Urinary bladder (tissue), 4 donors: ENCODE measurements around the gene MYO1D. TPM values are rescaled to one million over a fixed set of nuclear protein-coding genes. Genes with fewer than 3 reads are reported as not detected.

Experiments used
- DNase-seq: peaks from one replicate; pipeline ENCODE4 v3.0.0-alpha.2; 2015; ENCODE audit errors: extremely low spot score
- H3K27ac ChIP-seq: one replicate; pipeline ENCODE4 v1.5.1; 2013; ENCODE audit warnings: low read depth, mild to moderate bottlenecking, moderate library complexity
- H3K36me3 ChIP-seq: one replicate; pipeline ENCODE4 v1.6.1; 2013; ENCODE audit warnings: mild to moderate bottlenecking, moderate library complexity; ENCODE audit not compliant: insufficient read depth
- H3K4me1 ChIP-seq: one replicate; pipeline ENCODE4 v1.6.1; 2013; ENCODE audit warnings: mild to moderate bottlenecking, moderate library complexity; ENCODE audit not compliant: insufficient read depth
- H3K4me3 ChIP-seq: one replicate; pipeline ENCODE4 v1.5.1; 2013; ENCODE audit warnings: low read depth, low read length
- WGBS: extraction: QIAGEN DNeasy Blood & Tissue Kit; methylation state at CpG from one replicate; pipeline ENCODE4 v1.1.7; 2013; 5-methylcytosine and 5-hydroxymethylcytosine counted together
- polyA plus RNA-seq: library from polyadenylated mRNA; stranded (reverse); fragments of 200-250 nt; gene quantifications from one replicate; pipeline ENCODE4 v1.2.3, GENCODE V29; 2013
- total RNA-seq: library from RNA; depleted of rRNA; stranded (reverse); fragments of >200 nt; gene quantifications from one replicate; pipeline ENCODE4 v1.2.3, GENCODE V29; 2014
- donor health status: healthy with polysubstance abuse.
- donor health status: healthy.

The MYO1D gene
- total and polyA plus RNA-seq, 2 donors, result 18.7 to 31.7 TPM

DNA sequence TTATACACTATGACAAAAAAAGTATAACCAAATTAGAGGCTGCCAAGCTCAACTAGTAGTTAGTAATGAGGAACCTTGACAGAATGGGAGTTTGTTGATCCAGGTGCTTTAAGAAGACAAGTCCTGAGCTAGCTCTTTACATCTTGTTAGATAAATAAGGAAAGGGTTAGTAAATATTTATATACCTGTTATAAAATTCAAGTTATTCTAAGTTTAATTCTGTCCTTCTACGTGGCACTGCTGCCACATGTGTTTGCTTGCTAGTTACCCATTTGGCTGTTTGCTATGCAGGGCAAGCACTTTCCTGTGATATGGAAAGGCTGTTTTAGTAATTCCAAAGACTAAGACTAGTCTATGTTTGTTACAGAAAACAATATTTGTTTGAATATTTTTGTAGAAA lies 180.5 kb downstream of the MYO1D start:
- H3K4me3 ChIP-seq, result no peak overlapping the region
- WGBS, result 73% methylated on average over 1 of the region's 1 CpG
- H3K27ac ChIP-seq, result no peak overlapping the region
- no peaks in the 10 kb centered on the region for H3K36me3 ChIP-seq
- DNase-seq, result no peak
- no peaks in the 10 kb centered on the region for H3K4me1 ChIP-seq

GRCh38 chr17:32695864-32696263 lies 181.1 kb downstream of the MYO1D start:
- H3K36me3 ChIP-seq, result no peaks in the 10 kb centered on the region
- H3K27ac ChIP-seq, result no peak overlapping the region
- H3K4me1 ChIP-seq, result no peaks in the 10 kb centered on the region
- no peak for DNase-seq
- H3K4me3 ChIP-seq, result no peak overlapping the region

- 85% methylated on average over 5 of the region's 5 CpGs for WGBS
- Histone ChIP-seq H3K4me1 (no peaks in the 10 kb centered on the region), H3K4me3 (no peak overlapping the region), H3K27ac (no peak overlapping the region), H3K36me3 (no peaks in the 10 kb centered on the region)
- DNase-seq, result no peak
Observed at GRCh38 chr17:32693194-32693897, 183.6 kb downstream of the MYO1D start.

- H3K27ac ChIP-seq, result no peak overlapping the region
- no peak overlapping the region for H3K4me3 ChIP-seq
- no peaks in the 10 kb centered on the region for H3K4me1 ChIP-seq
- 60% methylated on average over 2 of the region's 2 CpGs for WGBS
- no peak for DNase-seq
- H3K36me3 ChIP-seq, result no peaks in the 10 kb centered on the region
Observed at GRCh38 chr17:32692179-32692578, 184.7 kb downstream of the MYO1D start.

DNA sequence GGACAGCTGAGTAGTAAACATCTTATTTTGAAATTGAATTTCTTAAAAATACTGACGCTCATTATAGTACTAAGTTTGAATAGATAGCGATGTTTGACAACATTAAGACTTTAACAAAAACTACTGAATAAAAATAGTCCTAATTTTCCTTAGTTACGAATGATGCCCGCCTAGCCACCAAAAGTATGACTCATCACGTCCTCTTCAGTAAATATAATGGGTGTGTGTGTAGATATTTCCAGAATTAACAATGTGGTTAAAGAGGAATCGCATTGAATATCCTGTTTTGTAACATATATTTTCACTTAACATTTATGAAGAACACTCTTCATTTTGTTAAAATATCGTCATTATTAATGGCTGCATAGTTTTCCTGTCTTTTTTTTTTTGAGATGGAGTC lies 187.6 kb downstream of the MYO1D start:
- H3K36me3 ChIP-seq, result no peaks in the 10 kb centered on the region
- WGBS, result 85% methylated on average over 7 of the region's 7 CpGs
- no peaks in the 10 kb centered on the region for H3K4me1 ChIP-seq
- no peak for DNase-seq
- no peak overlapping the region for H3K27ac ChIP-seq
- H3K4me3 ChIP-seq, result no peak overlapping the region

DNA sequence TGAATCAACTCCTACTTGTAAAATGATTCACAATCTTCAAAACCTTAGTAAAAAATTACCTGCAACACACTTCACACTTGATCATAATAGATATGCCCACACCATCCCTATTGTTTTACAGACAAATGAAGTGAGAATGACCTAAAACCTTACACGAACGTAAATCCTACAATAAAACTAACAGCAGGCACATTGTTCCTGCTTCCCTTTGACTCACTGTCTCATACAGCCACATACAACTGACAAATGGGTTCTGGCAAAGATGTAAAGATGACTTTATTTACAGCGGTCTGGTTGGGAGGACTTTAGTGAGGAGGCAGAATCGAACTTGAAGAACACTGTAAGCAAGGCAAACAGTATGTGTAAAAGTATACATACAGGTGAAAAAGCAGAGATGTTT lies 188.7 kb downstream of the MYO1D start:
- no peak overlapping the region for H3K4me3 ChIP-seq
- DNase-seq, result no peak
- no peaks in the 10 kb centered on the region for H3K4me1 ChIP-seq
- WGBS, result 46% methylated on average over 4 of the region's 4 CpGs
- no peaks in the 10 kb centered on the region for H3K36me3 ChIP-seq
- H3K27ac ChIP-seq, result no peak overlapping the region

- Histone ChIP-seq H3K4me1 (no peaks in the 10 kb centered on the region), H3K36me3 (no peaks in the 10 kb centered on the region), H3K4me3 (no peak overlapping the region), H3K27ac (no peak overlapping the region)
- WGBS, result 85% methylated on average over 10 of the region's 16 CpGs
- no peak for DNase-seq
Observed at GRCh38 chr17:32684087-32684958, 192.6 kb downstream of the MYO1D start.

GRCh38 chr17:32673964-32674363 lies 203.0 kb downstream of the MYO1D start:
- 70% methylated on average over 3 of the region's 3 CpGs for WGBS
- Histone ChIP-seq H3K36me3 (no peaks in the 10 kb centered on the region), H3K4me1 (peaks cover 2% of the 10 kb centered on the region), H3K27ac (no peak overlapping the region), H3K4me3 (no peak overlapping the region)
- no peak for DNase-seq

- H3K27ac ChIP-seq, result no peak overlapping the region
- no peaks in the 10 kb centered on the region for H3K36me3 ChIP-seq
- DNase-seq, result no peak
- WGBS, result 35% methylated on average over 1 of the region's 1 CpG
- no peak overlapping the region for H3K4me3 ChIP-seq
- H3K4me1 ChIP-seq, result peaks cover 2% of the 10 kb centered on the region
Observed at GRCh38 chr17:32672711-32673110, 204.2 kb downstream of the MYO1D start.

DNA sequence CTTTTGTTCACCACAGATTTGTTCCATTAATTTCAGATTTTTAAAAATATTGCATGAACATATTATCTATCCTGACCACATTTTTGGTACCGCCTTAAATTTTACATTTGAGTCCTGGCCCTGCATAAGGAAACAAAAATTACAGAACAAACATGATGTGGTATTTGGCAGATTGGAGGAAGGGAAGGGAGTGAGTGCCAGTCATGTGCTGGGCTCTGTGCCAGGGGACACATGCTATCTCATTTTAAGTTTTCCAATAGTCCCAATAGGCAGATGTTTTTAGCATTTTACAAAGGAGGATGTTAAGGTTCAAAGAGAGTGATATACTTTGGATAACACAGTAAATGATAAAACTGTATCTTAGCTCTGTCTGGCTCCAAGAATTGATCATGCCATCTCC lies 205.0 kb downstream of the MYO1D start:
- 79% methylated on average over 1 of the region's 1 CpG for WGBS

GRCh38 chr17:32664936-32665583 lies 211.9 kb downstream of the MYO1D start:
- H3K4me1 ChIP-seq, result no peaks in the 10 kb centered on the region
- 88% methylated on average over 9 of the region's 9 CpGs for WGBS

More for the DNA sequence above, 205.0 kb downstream of the MYO1D start:
- Histone ChIP-seq H3K4me1 (peaks cover 2% of the 10 kb centered on the region), H3K36me3 (no peaks in the 10 kb centered on the region), H3K27ac (no peak overlapping the region), H3K4me3 (no peak overlapping the region)
- DNase-seq, result no peak

DNA sequence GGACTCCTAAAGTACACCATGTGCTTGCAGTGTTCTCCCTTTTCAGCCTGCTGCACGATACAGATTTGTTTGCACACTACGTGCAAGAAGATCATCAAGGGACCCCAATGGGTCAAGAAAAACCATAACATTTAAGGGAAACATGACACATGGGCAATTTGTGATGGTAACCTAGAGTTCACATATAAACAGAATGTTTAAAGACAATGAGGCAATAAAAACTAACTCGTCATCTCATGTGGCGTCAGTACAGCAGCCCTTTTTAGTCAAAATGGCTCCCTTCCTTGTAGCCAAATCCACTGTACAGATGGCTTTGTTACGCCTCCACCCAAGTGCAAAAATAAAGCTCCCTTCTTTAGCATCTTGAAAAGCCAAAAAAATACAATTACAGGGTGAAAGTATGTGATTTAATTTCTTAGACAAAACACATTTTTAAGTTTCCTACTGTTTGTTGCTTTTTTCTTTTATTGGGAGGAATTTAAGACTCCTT lies 216.4 kb downstream of the MYO1D start:
- Histone ChIP-seq H3K4me3 (no peak overlapping the region), H3K27ac (no peak overlapping the region), H3K4me1 (no peaks in the 10 kb centered on the region), H3K36me3 (peaks cover 7% of the 10 kb centered on the region)
- DNase-seq, result no peak
- WGBS, result 69% methylated on average over 5 of the region's 5 CpGs

More at GRCh38 chr17:32664936-32665583, 211.9 kb downstream of the MYO1D start:
- H3K27ac ChIP-seq, result no peak overlapping the region
- DNase-seq, result no peak
- no peak overlapping the region for H3K4me3 ChIP-seq
- H3K36me3 ChIP-seq, result peaks cover 7% of the 10 kb centered on the region

DNA sequence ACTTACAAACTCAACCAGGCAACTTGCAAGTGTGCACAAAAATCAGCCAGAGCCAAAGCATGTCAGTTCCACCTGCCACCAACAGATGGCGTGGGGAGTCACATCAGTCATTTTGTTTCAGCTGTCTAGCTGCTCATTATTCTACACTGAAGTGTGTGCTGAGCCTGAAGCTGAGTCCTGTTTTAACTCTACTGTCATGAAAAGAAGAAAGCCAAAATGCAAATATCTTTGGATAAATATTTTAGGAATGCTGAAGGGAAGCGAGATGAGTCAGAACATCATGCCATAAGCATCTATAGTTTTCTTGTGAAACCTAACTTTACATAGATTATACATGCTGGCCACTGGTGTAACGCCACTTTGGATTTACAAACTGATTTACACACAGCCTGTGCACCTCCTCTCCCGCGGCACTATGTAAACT lies 217.5 kb downstream of the MYO1D start:
- Histone ChIP-seq H3K36me3 (peaks cover 7% of the 10 kb centered on the region), H3K4me3 (no peak overlapping the region), H3K27ac (no peak overlapping the region), H3K4me1 (no peaks in the 10 kb centered on the region)
- WGBS, result 19% methylated on average over 5 of the region's 5 CpGs
- peak; percentile 37 for DNase-seq
